Muscle layer of duodenum (tissue), 2 donors: ENCODE measurements around the gene RSPH4A.
A peak's percentile ranks its signal among the peaks of the same experiment; 100 is the strongest.

Source experiments
- H3K27ac ChIP-seq: one replicate; pipeline ENCODE4 v1.7.0; 2013; ENCODE audit warnings: mild to moderate bottlenecking, low read length
- H3K27me3 ChIP-seq: one replicate; pipeline ENCODE4 v1.7.0; 2013; ENCODE audit warnings: low read depth, mild to moderate bottlenecking, control low read depth, low read length
- H3K36me3 ChIP-seq, 2 donors: one replicate each; pipeline ENCODE4 v1.7.0; 2013; ENCODE audit warnings: low read length in 2 of 2, control low read depth in 1 of 2, mild to moderate bottlenecking in 1 of 2; ENCODE audit not compliant: insufficient read depth in 2 of 2, control insufficient read depth in 1 of 2
- H3K4me1 ChIP-seq, 2 donors: one replicate each; pipeline ENCODE4 v1.7.0; 2013; ENCODE audit warnings: low read length in 2 of 2, mild to moderate bottlenecking in 2 of 2, control low read depth in 1 of 2, moderate library complexity in 1 of 2; ENCODE audit not compliant: insufficient read depth in 2 of 2, control insufficient read depth in 1 of 2
- H3K4me3 ChIP-seq, 2 donors: one replicate each; pipeline ENCODE4 v1.7.0; 2013; ENCODE audit warnings: low read length in 2 of 2, low read depth in 1 of 2, mild to moderate bottlenecking in 1 of 2
- H3K9me3 ChIP-seq, 2 donors: one replicate each; pipeline ENCODE4 v1.7.0; 2013; ENCODE audit warnings: low read length in 2 of 2, control low read depth in 1 of 2, mild to moderate bottlenecking in 1 of 2; ENCODE audit not compliant: control insufficient read depth in 1 of 2
- donor health status: healthy.

RSPH4A gene

GRCh38 chr6:116615937-116616736 lies at the start of gene RSPH4A:
RSPH4A (plus strand) TSS chr6:116616479; CDS start chr6:116616624, 145 bp downstream.
- Histone ChIP-seq H3K9me3 (no peaks in the 10 kb centered on the region), H3K4me1 (peaks cover 4 to 6% of the 10 kb centered on the region in 2 donors), H3K27ac (peak within 1 kb of the TSS; percentile 23), H3K36me3 (no peaks in the 10 kb centered on the region), H3K27me3 (no peaks in the 10 kb centered on the region), H3K4me3 (peak within 1 kb of the TSS; percentile 75 to 93)

GRCh38 chr6:116568111-116568510 lies 48.2 kb upstream of the RSPH4A start:
- Histone ChIP-seq H3K27ac (no peak overlapping the region), H3K27me3 (no peaks in the 10 kb centered on the region), H3K4me1 (peaks cover 7 to 16% of the 10 kb centered on the region in 2 donors), H3K4me3 (no peak overlapping the region), H3K9me3 (no peaks in the 10 kb centered on the region), H3K36me3 (peaks cover 0 to 5% of the 10 kb centered on the region in 2 donors)

- no peaks in the 10 kb centered on the region for H3K9me3 ChIP-seq
- peaks cover 8 to 26% of the 10 kb centered on the region in 2 donors for H3K4me1 ChIP-seq
- no peak overlapping the region for H3K4me3 ChIP-seq
- peaks cover 0 to 5% of the 10 kb centered on the region in 2 donors for H3K36me3 ChIP-seq
- no peaks in the 10 kb centered on the region for H3K27me3 ChIP-seq
- no peak overlapping the region for H3K27ac ChIP-seq
Observed at GRCh38 chr6:116568821-116569755, 47.2 kb upstream of the RSPH4A start.

- Histone ChIP-seq H3K4me3 (peak within 1 kb of the TSS; percentile 88 to 92), H3K27me3 (no peaks in the 10 kb centered on the region), H3K9me3 (no peaks in the 10 kb centered on the region), H3K36me3 (peaks cover 5 to 7% of the 10 kb centered on the region in 2 donors), H3K27ac (peak within 1 kb of the TSS; percentile 93), H3K4me1 (peaks cover 8 to 27% of the 10 kb centered on the region in 2 donors)
Observed at GRCh38 chr6:116570856-116571682, 45.2 kb upstream of the RSPH4A start, which contains the start of gene RWDD1. RWDD1 (plus strand) TSS chr6:116571504; CDS start chr6:116571583, 79 bp downstream.

- no peaks in the 10 kb centered on the region for H3K27me3 ChIP-seq
- H3K4me3 ChIP-seq, result peak overlapping the region; percentile 88 to 92
- H3K36me3 ChIP-seq, result peaks cover 5 to 12% of the 10 kb centered on the region in 2 donors
- H3K27ac ChIP-seq, result peak overlapping the region; percentile 92
- H3K9me3 ChIP-seq, result no peaks in the 10 kb centered on the region
- H3K4me1 ChIP-seq, result peaks cover 8 to 27% of the 10 kb centered on the region in 2 donors
Observed at GRCh38 chr6:116571683-116572000, 44.6 kb upstream of the RSPH4A start.

GRCh38 chr6:116572162-116572561 lies 44.1 kb upstream of the RSPH4A start:
- Histone ChIP-seq H3K9me3 (no peaks in the 10 kb centered on the region), H3K27me3 (no peaks in the 10 kb centered on the region), H3K4me1 (peaks cover 8 to 27% of the 10 kb centered on the region in 2 donors), H3K36me3 (peaks cover 5 to 12% of the 10 kb centered on the region in 2 donors), H3K27ac (peak overlapping the region; percentile 92), H3K4me3 (peak overlapping the region; percentile 88 to 92)

GRCh38 chr6:116575227-116575626 lies 41.1 kb upstream of the RSPH4A start:
- no peak overlapping the region for H3K4me3 ChIP-seq
- no peaks in the 10 kb centered on the region for H3K27me3 ChIP-seq
- no peak overlapping the region for H3K27ac ChIP-seq
- H3K36me3 ChIP-seq, result peaks cover 5 to 12% of the 10 kb centered on the region in 2 donors
- H3K4me1 ChIP-seq, result peaks cover 8 to 28% of the 10 kb centered on the region in 2 donors
- no peaks in the 10 kb centered on the region for H3K9me3 ChIP-seq

- Histone ChIP-seq H3K4me1 (peaks cover 7 to 24% of the 10 kb centered on the region in 2 donors), H3K4me3 (no peak overlapping the region), H3K36me3 (peaks cover 0 to 12% of the 10 kb centered on the region in 2 donors), H3K27ac (no peak overlapping the region), H3K9me3 (no peaks in the 10 kb centered on the region), H3K27me3 (no peaks in the 10 kb centered on the region)
Observed at GRCh38 chr6:116577486-116577885, 38.8 kb upstream of the RSPH4A start.

GRCh38 chr6:116578335-116578734 lies 37.9 kb upstream of the RSPH4A start:
- no peak overlapping the region for H3K4me3 ChIP-seq
- H3K27me3 ChIP-seq, result no peaks in the 10 kb centered on the region
- peaks cover 0 to 15% of the 10 kb centered on the region in 2 donors for H3K4me1 ChIP-seq
- no peak overlapping the region for H3K27ac ChIP-seq
- no peaks in the 10 kb centered on the region for H3K9me3 ChIP-seq
- peaks cover 4 to 12% of the 10 kb centered on the region in 2 donors for H3K36me3 ChIP-seq

GRCh38 chr6:116579143-116579542 lies 37.1 kb upstream of the RSPH4A start:
- Histone ChIP-seq H3K36me3 (peaks cover 11 to 13% of the 10 kb centered on the region in 2 donors), H3K27ac (no peak overlapping the region), H3K4me3 (no peak overlapping the region), H3K9me3 (no peaks in the 10 kb centered on the region), H3K27me3 (no peaks in the 10 kb centered on the region), H3K4me1 (peaks cover 0 to 7% of the 10 kb centered on the region in 2 donors)
